ENCODE measurements around the gene DESI2.

GRCh38 chr1:244653439-244654107 is 647 bp downstream of the DESI2 start:
- TF ChIP-seq, protein P1, sequence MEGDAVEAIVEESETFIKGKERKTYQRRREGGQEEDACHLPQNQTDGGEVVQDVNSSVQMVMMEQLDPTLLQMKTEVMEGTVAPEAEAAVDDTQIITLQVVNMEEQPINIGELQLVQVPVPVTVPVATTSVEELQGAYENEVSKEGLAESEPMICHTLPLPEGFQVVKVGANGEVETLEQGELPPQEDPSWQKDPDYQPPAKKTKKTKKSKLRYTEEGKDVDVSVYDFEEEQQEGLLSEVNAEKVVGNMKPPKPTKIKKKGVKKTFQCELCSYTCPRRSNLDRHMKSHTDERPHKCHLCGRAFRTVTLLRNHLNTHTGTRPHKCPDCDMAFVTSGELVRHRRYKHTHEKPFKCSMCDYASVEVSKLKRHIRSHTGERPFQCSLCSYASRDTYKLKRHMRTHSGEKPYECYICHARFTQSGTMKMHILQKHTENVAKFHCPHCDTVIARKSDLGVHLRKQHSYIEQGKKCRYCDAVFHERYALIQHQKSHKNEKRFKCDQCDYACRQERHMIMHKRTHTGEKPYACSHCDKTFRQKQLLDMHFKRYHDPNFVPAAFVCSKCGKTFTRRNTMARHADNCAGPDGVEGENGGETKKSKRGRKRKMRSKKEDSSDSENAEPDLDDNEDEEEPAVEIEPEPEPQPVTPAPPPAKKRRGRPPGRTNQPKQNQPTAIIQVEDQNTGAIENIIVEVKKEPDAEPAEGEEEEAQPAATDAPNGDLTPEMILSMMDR (IDR thresholded peaks at IDR 0.05; ENCODE audit: insufficient read depth, low read length): no peak
- TF ChIP-seq, protein P2, sequence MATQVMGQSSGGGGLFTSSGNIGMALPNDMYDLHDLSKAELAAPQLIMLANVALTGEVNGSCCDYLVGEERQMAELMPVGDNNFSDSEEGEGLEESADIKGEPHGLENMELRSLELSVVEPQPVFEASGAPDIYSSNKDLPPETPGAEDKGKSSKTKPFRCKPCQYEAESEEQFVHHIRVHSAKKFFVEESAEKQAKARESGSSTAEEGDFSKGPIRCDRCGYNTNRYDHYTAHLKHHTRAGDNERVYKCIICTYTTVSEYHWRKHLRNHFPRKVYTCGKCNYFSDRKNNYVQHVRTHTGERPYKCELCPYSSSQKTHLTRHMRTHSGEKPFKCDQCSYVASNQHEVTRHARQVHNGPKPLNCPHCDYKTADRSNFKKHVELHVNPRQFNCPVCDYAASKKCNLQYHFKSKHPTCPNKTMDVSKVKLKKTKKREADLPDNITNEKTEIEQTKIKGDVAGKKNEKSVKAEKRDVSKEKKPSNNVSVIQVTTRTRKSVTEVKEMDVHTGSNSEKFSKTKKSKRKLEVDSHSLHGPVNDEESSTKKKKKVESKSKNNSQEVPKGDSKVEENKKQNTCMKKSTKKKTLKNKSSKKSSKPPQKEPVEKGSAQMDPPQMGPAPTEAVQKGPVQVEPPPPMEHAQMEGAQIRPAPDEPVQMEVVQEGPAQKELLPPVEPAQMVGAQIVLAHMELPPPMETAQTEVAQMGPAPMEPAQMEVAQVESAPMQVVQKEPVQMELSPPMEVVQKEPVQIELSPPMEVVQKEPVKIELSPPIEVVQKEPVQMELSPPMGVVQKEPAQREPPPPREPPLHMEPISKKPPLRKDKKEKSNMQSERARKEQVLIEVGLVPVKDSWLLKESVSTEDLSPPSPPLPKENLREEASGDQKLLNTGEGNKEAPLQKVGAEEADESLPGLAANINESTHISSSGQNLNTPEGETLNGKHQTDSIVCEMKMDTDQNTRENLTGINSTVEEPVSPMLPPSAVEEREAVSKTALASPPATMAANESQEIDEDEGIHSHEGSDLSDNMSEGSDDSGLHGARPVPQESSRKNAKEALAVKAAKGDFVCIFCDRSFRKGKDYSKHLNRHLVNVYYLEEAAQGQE (IDR thresholded peaks at IDR 0.05; ENCODE audit: insufficient replicate concordance, low read depth): no peak
- no peak for TF ChIP-seq SPI1 (IDR thresholded peaks at IDR 0.05; ENCODE audit: borderline replicate concordance, low read depth)

All from HL-60 (cell line).